Gastrocnemius medialis (tissue), 4 donors: ENCODE measurements around the gene EEPD1. TPM values are rescaled to one million over a fixed set of nuclear protein-coding genes. Genes with fewer than 3 reads are reported as not detected.
A peak's percentile ranks its signal among the peaks of the same experiment; 100 is the strongest.

Experiments
- ATAC-seq, 2 donors: fragments of 150-250 bp; one replicate each; pipeline ENCODE4 v1.9.1; 2016
- DNase-seq, 2 donors: peaks; one replicate each; pipeline ENCODE4 v3.0.0-alpha.2; 2019
- H3K27ac ChIP-seq, 4 donors: fragments of 200-600 bp; sonication (generic); 1 replicate in 1 of 4; 2 replicates in 3 of 4; pipeline ENCODE4 v1.5.1; 2016 to 2018; ENCODE audit warnings: mild to moderate bottlenecking in 2 of 4, moderate library complexity in 1 of 4
- H3K27me3 ChIP-seq, 3 donors: fragments of 200-600 bp; sonication (generic) in 2 of 3; 1 replicate in 1 of 3; 2 replicates in 2 of 3; pipeline versions ENCODE4 v1.5.1 to v1.6.0; 2016 to 2019; ENCODE audit warnings: mild to moderate bottlenecking in 1 of 3, moderate library complexity in 1 of 3
- H3K36me3 ChIP-seq, 2 donors: fragments of 200-600 bp; sonication (generic) in 1 of 2; one replicate each; pipeline ENCODE4 v1.5.1; 2017 to 2018
- H3K4me1 ChIP-seq, 2 donors: fragments of 200-600 bp; sonication (generic) in 1 of 2; one replicate each; pipeline ENCODE4 v1.5.1; 2016 to 2017; ENCODE audit warnings: mild to moderate bottlenecking in 2 of 2
- H3K4me3 ChIP-seq, 4 donors: fragments of 200-600 bp; sonication (generic) in 3 of 4; 1 replicate in 1 of 4; 2 replicates in 3 of 4; pipeline ENCODE4 v1.5.1; 2016 to 2019; ENCODE audit warnings: mild to moderate bottlenecking in 2 of 4
- H3K9me3 ChIP-seq, 3 donors: fragments of 200-600 bp; sonication (generic) in 2 of 3; 1 replicate in 1 of 3; 2 replicates in 2 of 3; pipeline ENCODE4 v1.5.1; 2016 to 2019
- CTCF ChIP-seq, 5 experiments: fragments of 450-650 bp in 3 of 5; fragments of 200-600 bp in 2 of 5; sonication (generic) in 2 of 5; IDR thresholded peaks in 4 of 5; conservative IDR thresholded peaks in 1 of 5; 1 replicate in 4 of 5; 2 replicates in 1 of 5; pipeline ENCODE4 v1.5.1; 2016 to 2019; ENCODE audit warnings: antibody characterized with exemption in 5 of 5, mild to moderate bottlenecking in 3 of 5, moderate library complexity in 3 of 5
- POLR2A ChIP-seq, 2 donors: fragments of 450-650 bp; IDR thresholded peaks; one replicate each; pipeline ENCODE4 v1.6.1; 2017; ENCODE audit warnings: antibody characterized with exemption in 2 of 2, mild to moderate bottlenecking in 2 of 2, moderate library complexity in 2 of 2
- in situ Hi-C, 4 donors: fragments of 200-750 bp; cut with MboI; loops; one replicate each; pipeline versions ENCODE4 v1.15.0 to v1.8.0; 2017; ENCODE audit warnings: low sequenced_read_pairs in 4 of 4
- intact Hi-C: fragments of 100-400 bp; cut with DNase I; formaldehyde crosslinking; loops from one replicate; pipeline ENCODE4 v1.15.1; 2023; ENCODE audit warnings: low total_unique reads
- total RNA-seq, 4 donors: library from RNA; depleted of rRNA; stranded (reverse); fragments of >200 nt; gene quantifications; one replicate each; pipeline versions ENCODE4 v1.1.0 to v1.2.3, GENCODE V29; 2016

The EEPD1 gene
- total RNA-seq, 4 donors from 2014 or later, result 41.0 to 68.5 (median 61.3) TPM

GRCh38 chr7:36279926-36280315 lies 126.9 kb downstream of the EEPD1 start:
- ATAC-seq (no peak), DNase-seq (no peak)
- H3K4me3 ChIP-seq, result no peak overlapping the region
- no peaks in the 10 kb centered on the region for H3K27me3 ChIP-seq
- peak overlapping the region; percentile 86 to 96 (median 94) for H3K27ac ChIP-seq
- no peaks in the 10 kb centered on the region for H3K36me3 ChIP-seq
- TF ChIP-seq CTCF (IDR thresholded peaks at IDR 0.05 in 4 of 5, conservative IDR thresholded peaks at IDR 0.05 in 1 of 5) (no peak), POLR2A (IDR thresholded peaks at IDR 0.05) (no peak)
- peaks cover 92 to 97% of the 10 kb centered on the region in 2 donors for H3K4me1 ChIP-seq
- in situ Hi-C loops (loop anchor here in 2 of 4 donors (10.0 to 25.0 kb wide), 2 partner anchors 75 to 118 kb away; partner anchors contain the start of gene EEPD1 (in 2 of the 2)), intact Hi-C loops (loop anchor here (2.0 kb wide), 1 partner anchor 71 kb away; no protein-coding TSS in a partner anchor)
- H3K9me3 ChIP-seq, result no peaks in the 10 kb centered on the region

DNA sequence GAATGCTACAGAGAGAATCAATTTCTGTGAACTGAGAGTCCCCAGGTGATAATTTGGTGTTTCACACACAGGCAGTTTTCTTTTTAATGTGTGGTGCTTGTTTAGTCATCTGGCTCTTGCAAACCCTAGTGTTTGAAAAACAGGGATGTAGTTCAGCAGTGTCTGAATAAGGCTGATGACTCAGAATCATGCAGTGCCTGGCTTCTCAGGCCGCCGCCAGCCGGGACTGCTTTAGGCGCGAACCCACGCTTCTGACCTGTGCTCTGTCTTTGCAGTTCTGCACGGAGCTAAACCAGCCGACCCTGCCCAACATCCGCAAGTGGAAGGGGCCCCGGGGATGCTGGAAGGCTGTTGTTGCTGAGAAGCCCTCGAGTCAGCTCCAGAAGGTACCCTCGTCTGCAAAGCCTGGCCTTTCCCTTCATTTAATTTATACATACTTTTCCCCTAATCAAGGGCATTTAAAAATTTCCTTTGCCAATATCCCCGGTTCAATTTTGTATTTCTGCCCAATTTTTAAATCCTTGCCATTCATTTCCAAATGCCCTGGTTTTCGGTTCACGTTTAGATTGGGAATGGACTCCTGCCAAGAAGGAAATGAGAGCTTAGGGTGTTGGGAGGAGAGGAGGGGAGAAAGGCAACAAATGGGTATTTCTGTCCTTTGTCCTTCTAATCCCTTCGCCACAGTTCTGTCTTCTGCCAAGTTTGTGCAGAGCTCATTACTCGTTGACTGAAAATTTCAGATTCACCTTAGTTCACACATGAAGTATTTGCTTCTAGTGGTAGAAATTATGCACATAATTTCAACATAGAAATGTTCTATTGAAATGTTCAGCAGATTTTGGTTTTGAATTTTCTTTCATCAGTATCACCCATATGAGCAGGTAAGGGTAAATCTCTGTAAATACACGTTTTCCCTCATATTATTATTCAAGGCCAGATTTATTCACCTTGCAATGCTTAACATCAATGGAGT lies 128.1 kb downstream of the EEPD1 start:
- ATAC-seq (peak; percentile 81), DNase-seq (peak; percentile 81 to 82)
- intact Hi-C loops, result loop anchor here (2.0 kb wide), 1 partner anchor 72 kb away; no protein-coding TSS in a partner anchor
- H3K27me3 ChIP-seq, result no peaks in the 10 kb centered on the region
- H3K4me3 ChIP-seq, result peak overlapping the region in 3 of 4 donors; percentile 8 to 18 (median 10)
- in situ Hi-C loops, result loop anchor here in 2 of 4 donors (10.0 to 25.0 kb wide), 2 partner anchors 76 to 119 kb away; partner anchors contain the start of gene EEPD1 (in 2 of the 2)
- no peaks in the 10 kb centered on the region for H3K9me3 ChIP-seq
- H3K27ac ChIP-seq, result peak overlapping the region; percentile 86 to 96 (median 94)
- H3K36me3 ChIP-seq, result no peaks in the 10 kb centered on the region
- TF ChIP-seq POLR2A (IDR thresholded peaks at IDR 0.05), result peak in 1 of 2 donors; percentile 55
- TF ChIP-seq CTCF (IDR thresholded peaks at IDR 0.05 in 4 of 5, conservative IDR thresholded peaks at IDR 0.05 in 1 of 5), result no peak
- peaks cover 97% of the 10 kb centered on the region in 2 donors for H3K4me1 ChIP-seq

GRCh38 chr7:36281945-36282717 lies 129.1 kb downstream of the EEPD1 start:
- peak overlapping the region; percentile 86 to 96 (median 94) for H3K27ac ChIP-seq
- H3K4me3 ChIP-seq, result no peak overlapping the region
- H3K9me3 ChIP-seq, result no peaks in the 10 kb centered on the region
- H3K4me1 ChIP-seq, result peaks cover 97% of the 10 kb centered on the region in 2 donors
- TF ChIP-seq CTCF (IDR thresholded peaks at IDR 0.05 in 4 of 5, conservative IDR thresholded peaks at IDR 0.05 in 1 of 5) (no peak), POLR2A (IDR thresholded peaks at IDR 0.05) (no peak)
- in situ Hi-C loops, result loop anchor here in 2 of 4 donors (10.0 to 25.0 kb wide), 2 partner anchors 77 to 120 kb away; partner anchors contain the start of gene EEPD1 (in 2 of the 2)
- DNase-seq, result no peak
- ATAC-seq, result no peak
- H3K27me3 ChIP-seq, result no peaks in the 10 kb centered on the region
- intact Hi-C loops, result loop anchor here (2.0 kb wide), 1 partner anchor 73 kb away; no protein-coding TSS in a partner anchor
- H3K36me3 ChIP-seq, result no peaks in the 10 kb centered on the region

DNA sequence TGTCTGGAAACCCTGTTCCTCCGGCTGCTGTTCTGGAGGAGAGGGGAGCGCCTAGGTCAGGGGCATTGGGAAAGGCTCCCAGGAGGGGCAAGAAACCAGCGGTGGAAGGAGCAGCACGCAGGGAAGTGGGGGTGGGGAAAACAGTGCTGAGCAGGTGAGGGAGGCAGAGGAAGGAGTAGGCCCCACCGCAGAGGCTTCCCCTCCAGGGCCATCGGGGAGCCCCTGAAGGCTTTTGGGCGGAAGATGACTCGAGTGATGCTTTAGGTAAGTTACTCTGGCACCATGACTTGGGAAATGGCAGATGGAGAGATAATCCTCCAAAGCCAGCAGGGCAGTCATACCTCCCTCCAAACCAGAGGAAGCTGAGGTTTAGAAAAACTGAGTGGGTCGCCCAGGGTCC lies 130.1 kb downstream of the EEPD1 start:
- in situ Hi-C loops (loop anchor here in 2 of 4 donors (10.0 to 25.0 kb wide), 2 partner anchors 78 to 121 kb away; partner anchors contain the start of gene EEPD1 (in 2 of the 2)), intact Hi-C loops (no loop called here)
- H3K27ac ChIP-seq, result peak overlapping the region; percentile 86 to 96 (median 94)
- peaks cover 96 to 97% of the 10 kb centered on the region in 2 donors for H3K4me1 ChIP-seq
- H3K27me3 ChIP-seq, result no peaks in the 10 kb centered on the region
- H3K9me3 ChIP-seq, result no peaks in the 10 kb centered on the region
- DNase-seq (no peak), ATAC-seq (no peak)
- H3K36me3 ChIP-seq, result no peaks in the 10 kb centered on the region
- TF ChIP-seq CTCF (IDR thresholded peaks at IDR 0.05 in 4 of 5, conservative IDR thresholded peaks at IDR 0.05 in 1 of 5) (no peak), POLR2A (IDR thresholded peaks at IDR 0.05) (no peak)
- no peak overlapping the region for H3K4me3 ChIP-seq
